Lower lobe of right lung (tissue), 2 donors: ENCODE results near the gene ARMH2. TPM values are rescaled to one million over a fixed set of nuclear protein-coding genes. Genes with fewer than 3 reads are reported as not detected.
A peak's percentile ranks its signal among the peaks of the same experiment; 100 is the strongest.

ENCODE experiments used
- ATAC-seq, 2 donors: fragments of 200-7000 bp; cut with Tn5 transposase; one replicate each; pipeline ENCODE4 v1.9.1; 2020 to 2022; ENCODE audit warnings: mild to moderate bottlenecking in 2 of 2, moderate library complexity in 2 of 2
- DNase-seq: peaks from one replicate; pipeline ENCODE4 v3.0.0-alpha.2; 2020
- H3K27ac ChIP-seq: fragments of 200-600 bp; one replicate; pipeline ENCODE4 v1.8.0; 2022
- H3K27me3 ChIP-seq: fragments of 200-600 bp; one replicate; pipeline ENCODE4 v1.8.0; 2022; ENCODE audit warnings: low read depth
- H3K36me3 ChIP-seq: fragments of 200-600 bp; one replicate; pipeline ENCODE4 v1.8.0; 2022; ENCODE audit warnings: mild to moderate bottlenecking
- H3K4me1 ChIP-seq: fragments of 200-600 bp; one replicate; pipeline ENCODE4 v1.8.0; 2022
- H3K4me3 ChIP-seq: fragments of 200-600 bp; one replicate; pipeline ENCODE4 v1.8.0; 2022; ENCODE audit warnings: mild to moderate bottlenecking
- H3K9me3 ChIP-seq: fragments of 200-600 bp; one replicate; pipeline ENCODE4 v1.8.0; 2022
- intact Hi-C: fragments of 100-400 bp; cut with DNase I; formaldehyde crosslinking; loops from one replicate; pipeline ENCODE4 v1.11.0; 2022
- total RNA-seq: library from RNA; stranded (reverse); fragmentation: NEBNext Ultra II Directional; extraction: Animal tissue kit (Norgen Biotek cat#: 25700); gene quantifications from one replicate; pipeline ENCODE4 v1.2.1, GENCODE V29; 2021
- TF ChIP-seq, protein P1 (sequence below): fragments of 200-600 bp; IDR thresholded peaks from one replicate; pipeline ENCODE4 v1.8.0; 2022; ENCODE audit warnings: antibody characterized with exemption, mild to moderate bottlenecking
- donor health status: DM: no; HTN: yes; CAD: no; lungs with severe emphysema.

Gene ARMH2
- total RNA-seq, 1 donor from 2014 or later = 0.68 TPM

DNA sequence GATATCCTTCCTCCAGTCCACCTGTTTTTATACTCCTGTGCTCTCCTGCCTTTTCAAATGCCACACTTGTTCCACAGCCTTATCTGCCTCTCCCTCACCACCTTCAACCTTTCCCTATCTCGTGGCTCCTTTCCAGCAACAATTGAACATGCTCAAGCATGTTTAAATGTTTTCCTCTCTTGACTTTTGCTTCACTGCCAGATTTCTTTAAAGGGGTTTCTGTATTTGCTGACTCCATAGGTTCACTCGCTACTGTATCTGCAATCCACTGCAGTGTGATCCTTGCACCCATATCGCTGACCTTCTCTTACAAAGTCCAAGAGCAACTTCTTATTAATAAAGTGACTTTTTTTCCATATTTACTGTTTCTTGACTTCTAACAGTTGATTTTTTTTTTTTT, 35.1 kb downstream of the ARMH2 start:
- H3K27ac ChIP-seq = no peak overlapping the region
- TF ChIP-seq, protein P1, sequence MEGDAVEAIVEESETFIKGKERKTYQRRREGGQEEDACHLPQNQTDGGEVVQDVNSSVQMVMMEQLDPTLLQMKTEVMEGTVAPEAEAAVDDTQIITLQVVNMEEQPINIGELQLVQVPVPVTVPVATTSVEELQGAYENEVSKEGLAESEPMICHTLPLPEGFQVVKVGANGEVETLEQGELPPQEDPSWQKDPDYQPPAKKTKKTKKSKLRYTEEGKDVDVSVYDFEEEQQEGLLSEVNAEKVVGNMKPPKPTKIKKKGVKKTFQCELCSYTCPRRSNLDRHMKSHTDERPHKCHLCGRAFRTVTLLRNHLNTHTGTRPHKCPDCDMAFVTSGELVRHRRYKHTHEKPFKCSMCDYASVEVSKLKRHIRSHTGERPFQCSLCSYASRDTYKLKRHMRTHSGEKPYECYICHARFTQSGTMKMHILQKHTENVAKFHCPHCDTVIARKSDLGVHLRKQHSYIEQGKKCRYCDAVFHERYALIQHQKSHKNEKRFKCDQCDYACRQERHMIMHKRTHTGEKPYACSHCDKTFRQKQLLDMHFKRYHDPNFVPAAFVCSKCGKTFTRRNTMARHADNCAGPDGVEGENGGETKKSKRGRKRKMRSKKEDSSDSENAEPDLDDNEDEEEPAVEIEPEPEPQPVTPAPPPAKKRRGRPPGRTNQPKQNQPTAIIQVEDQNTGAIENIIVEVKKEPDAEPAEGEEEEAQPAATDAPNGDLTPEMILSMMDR = no peak
- intact Hi-C loops = loop anchor here (10.0 kb wide), 1 partner anchor 179 kb away; no protein-coding TSS in a partner anchor
- ATAC-seq (peak; percentile 71 to 83), DNase-seq (no peak)
- H3K4me1 ChIP-seq = peaks cover 5% of the 10 kb centered on the region
- H3K4me3 ChIP-seq = no peak overlapping the region
- no peaks in the 10 kb centered on the region for H3K9me3 ChIP-seq
- H3K36me3 ChIP-seq = no peaks in the 10 kb centered on the region
- no peaks in the 10 kb centered on the region for H3K27me3 ChIP-seq

DNA sequence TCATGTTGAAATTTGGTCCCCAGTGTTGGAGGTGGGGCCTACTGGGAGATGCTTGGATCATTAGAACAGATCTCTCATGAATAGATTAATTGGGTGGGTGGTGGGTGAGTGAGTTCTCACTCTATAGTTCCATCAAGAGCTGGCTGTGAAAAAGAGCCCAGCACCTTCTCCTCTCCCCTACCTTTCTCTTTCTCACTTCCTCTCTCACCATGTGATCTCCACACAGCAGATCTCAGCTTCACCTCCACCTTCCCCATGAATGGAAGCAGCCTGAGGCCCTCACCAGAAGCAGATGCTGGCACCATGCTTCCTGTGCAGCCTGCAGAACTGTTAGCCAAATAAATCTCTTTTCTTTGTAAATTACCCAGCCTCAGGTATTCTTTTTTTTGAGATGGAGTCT, 36.9 kb downstream of the ARMH2 start:
- intact Hi-C loops = loop anchor here (10.0 kb wide), 1 partner anchor 177 kb away; no protein-coding TSS in a partner anchor
- Histone ChIP-seq H3K4me1 (peaks cover 5% of the 10 kb centered on the region), H3K9me3 (no peaks in the 10 kb centered on the region), H3K4me3 (no peak overlapping the region), H3K27ac (no peak overlapping the region), H3K36me3 (no peaks in the 10 kb centered on the region), H3K27me3 (no peaks in the 10 kb centered on the region)
- TF ChIP-seq, protein P1 = no peak
- ATAC-seq (no peak), DNase-seq (no peak)

DNA sequence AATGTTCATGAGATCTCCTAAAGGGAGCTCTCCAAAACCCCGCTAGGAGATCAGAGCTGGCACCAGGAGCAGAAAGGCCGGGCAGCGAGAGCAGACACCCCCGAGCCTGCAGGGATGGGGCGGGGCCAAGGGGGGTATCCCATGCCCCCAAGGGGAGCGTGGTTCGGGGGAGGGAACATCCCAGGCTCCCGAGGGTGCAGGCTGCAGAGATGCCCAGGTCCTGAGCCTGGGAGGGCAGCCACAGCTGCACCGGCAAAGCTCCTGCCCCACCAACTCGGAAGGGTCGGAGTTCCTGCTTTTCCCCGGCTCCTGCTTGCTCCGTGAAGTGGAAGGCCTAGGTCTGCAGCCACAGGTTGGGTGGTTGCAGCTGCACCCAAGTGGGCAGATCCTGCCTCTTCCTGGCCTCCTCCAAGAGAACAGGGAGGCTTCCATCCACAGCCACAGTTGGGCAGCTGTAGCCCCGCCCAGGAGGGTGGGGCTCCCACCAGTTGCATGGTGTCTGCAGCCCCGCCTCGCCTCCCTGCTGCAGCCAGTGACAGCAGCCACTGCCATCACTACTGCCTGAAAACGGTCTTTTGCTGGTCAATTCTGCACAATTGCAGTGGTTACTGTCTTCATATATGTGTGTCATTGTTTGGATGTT, 37.4 kb downstream of the ARMH2 start:
- Histone ChIP-seq H3K27me3 (no peaks in the 10 kb centered on the region), H3K9me3 (no peaks in the 10 kb centered on the region), H3K4me1 (peaks cover 5% of the 10 kb centered on the region), H3K4me3 (no peak overlapping the region), H3K27ac (no peak overlapping the region), H3K36me3 (no peaks in the 10 kb centered on the region)
- intact Hi-C loops = loop anchor here (10.0 kb wide), 1 partner anchor 177 kb away; no protein-coding TSS in a partner anchor
- ATAC-seq (no peak), DNase-seq (no peak)
- TF ChIP-seq, protein P1 = no peak

DNA sequence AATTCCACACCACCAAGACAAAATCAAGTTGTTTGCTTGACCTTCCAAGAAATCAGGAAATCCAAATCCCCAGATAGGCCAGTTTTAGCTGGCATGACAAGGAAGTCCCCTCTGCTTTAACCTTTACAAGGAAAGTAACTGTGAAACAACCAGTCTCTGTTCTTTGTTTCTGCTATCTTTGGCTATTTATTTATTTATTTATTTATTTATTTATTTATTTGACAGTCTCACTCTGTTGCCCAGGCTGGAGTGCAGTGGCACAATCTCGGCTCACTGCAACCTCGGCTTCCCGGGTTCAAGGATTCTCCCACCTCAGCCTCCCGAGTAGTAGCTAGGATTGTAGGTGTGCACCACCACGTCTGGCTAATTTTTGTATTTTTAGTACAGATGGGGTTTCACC, 38.5 kb downstream of the ARMH2 start:
- H3K27me3 ChIP-seq = no peaks in the 10 kb centered on the region
- H3K9me3 ChIP-seq = no peaks in the 10 kb centered on the region
- no peaks in the 10 kb centered on the region for H3K36me3 ChIP-seq
- no peak for ATAC-seq
- no peak overlapping the region for H3K4me3 ChIP-seq
- H3K27ac ChIP-seq = no peak overlapping the region
- intact Hi-C loops = loop anchor here (10.0 kb wide), 1 partner anchor 175 kb away; no protein-coding TSS in a partner anchor
- peaks cover 5% of the 10 kb centered on the region for H3K4me1 ChIP-seq
- no peak for DNase-seq
- TF ChIP-seq, protein P1 = no peak

DNA sequence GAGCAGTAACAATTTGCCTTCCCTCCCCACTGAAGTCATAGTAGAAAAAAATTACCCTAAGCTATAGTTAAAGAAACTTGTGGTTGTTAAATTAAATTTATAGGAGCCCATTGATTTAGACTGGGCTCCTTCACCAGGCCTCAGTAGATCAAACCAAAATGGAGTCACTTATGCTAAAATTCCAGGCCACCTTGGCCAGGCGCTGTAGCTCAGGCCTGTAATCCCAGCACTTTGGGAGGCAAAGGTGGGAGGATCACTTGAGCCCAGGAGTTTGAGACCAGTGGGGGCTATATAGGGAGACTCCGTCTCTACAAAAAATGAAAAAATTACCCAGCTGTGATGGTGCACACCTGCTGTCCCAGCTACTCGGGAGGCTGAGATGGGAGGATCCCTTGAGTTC, 39.0 kb downstream of the ARMH2 start:
- ATAC-seq = no peak
- no peak for DNase-seq
- TF ChIP-seq, protein P1 = no peak
- H3K4me1 ChIP-seq = peaks cover 5% of the 10 kb centered on the region
- H3K4me3 ChIP-seq = no peak overlapping the region
- intact Hi-C loops = loop anchor here (10.0 kb wide), 1 partner anchor 175 kb away; no protein-coding TSS in a partner anchor
- no peaks in the 10 kb centered on the region for H3K27me3 ChIP-seq
- H3K36me3 ChIP-seq = no peaks in the 10 kb centered on the region
- no peaks in the 10 kb centered on the region for H3K9me3 ChIP-seq
- H3K27ac ChIP-seq = no peak overlapping the region
